Activated effector memory CD4-positive, alpha-beta T cell treated with anti-CD3 and anti-CD28 coated beads, Interleukin-2, amount 50 U/mL, for 16 hours (primary cell): ENCODE measurements around the gene C14orf119.

Experiments
- DNase-seq: peaks from one replicate; pipeline ENCODE4 v3.0.0-alpha.2; 2020

The C14orf119 gene

DNA sequence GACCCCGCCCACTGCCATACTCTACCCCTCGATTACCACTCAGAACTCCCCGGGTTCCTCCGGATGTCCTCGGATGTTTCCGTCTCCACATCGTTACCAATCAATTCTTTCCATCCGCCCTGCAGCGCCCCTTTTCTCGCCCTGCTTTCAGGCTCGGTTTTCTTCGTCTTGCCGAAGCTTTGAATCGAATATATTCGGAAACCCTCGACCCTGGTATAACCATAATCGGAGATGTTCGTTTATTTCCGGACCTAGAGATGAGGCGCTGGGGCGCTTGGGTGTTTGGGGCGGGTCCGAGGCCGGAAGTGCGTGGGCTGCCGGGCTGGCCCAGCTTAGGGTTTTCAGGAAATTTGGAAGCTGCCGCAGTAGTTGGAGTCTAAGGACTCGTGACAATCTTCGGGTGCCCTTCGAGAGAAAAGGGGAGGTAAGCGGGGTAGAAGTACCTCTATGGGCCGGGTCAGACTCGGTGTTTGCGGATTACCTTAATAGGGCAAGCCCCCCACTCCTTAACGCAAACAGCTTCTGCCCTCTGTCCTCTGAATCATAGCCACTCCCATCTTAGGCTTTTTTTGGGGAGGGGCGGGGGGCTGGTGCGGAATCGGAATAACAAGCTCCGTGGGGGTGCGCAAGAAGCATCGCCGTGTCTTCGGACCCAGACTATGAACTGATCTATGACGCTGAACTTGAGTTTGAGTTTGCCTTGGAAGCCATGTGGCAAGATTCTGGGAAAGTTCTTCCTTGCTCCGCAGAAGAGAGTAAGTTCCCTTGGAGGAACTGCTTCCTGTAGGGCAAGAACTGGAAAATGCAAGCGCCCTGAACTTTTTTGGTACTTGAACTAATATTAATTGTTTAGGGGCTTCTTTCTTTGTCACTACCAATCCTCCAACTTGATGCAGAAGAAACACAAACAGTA lies at the start of gene C14orf119:
C14orf119 (plus strand) TSS at position 310 of the 913 bp plus-strand sequence. CDS start 2,154 bp downstream, outside the sequence.
- DNase-seq, result peak; percentile 99

GRCh38 chr14:23047034-23047634 lies 48.2 kb upstream of the C14orf119 start:
- no peak for DNase-seq

DNA sequence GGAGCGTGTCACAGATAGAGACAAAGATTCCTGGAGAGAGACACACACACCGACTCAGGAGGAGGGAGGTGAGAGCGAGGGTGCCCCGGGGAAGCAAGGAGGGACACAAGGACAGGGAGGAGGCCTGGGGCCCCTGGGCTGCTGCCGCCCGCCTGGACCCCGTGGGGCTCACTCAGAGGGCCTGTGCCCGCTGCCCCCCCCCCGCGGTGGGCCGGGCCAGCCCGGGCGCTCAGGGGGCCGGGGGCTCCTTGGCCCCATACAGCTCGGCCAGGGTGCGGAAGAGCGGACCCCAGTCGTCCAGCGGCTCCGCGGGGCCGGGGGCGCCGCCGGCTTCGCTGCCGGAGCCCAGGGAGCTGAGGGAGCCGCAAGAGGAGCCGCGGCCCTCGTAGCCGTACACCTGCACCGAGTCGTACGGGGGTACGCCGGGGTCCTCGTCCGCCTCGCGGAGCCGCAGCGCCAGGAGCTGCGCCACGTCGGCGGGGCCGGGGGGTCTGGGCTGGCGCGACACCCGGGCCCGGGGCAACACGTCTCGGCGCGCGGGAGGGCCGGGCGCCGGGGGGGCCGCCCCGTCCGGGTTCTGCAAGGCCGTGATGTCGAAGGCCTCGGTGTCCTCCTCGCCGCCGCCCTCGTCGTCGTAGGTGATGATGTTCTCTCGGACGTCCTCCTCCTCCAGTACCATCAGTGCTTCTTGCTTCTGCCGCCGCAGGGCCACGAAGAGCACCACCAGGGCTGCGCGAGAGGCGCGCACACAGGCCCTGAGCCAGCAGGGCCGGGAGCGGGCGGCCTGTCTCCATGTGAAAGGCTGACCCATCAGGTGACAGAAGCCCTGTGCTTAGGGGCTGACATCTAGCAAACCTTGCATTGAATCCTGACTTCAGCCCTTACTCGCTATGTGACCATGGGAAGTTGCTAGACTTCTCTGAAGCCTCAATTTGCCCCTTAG lies 47.3 kb upstream of the C14orf119 start:
- no peak for DNase-seq

DNA sequence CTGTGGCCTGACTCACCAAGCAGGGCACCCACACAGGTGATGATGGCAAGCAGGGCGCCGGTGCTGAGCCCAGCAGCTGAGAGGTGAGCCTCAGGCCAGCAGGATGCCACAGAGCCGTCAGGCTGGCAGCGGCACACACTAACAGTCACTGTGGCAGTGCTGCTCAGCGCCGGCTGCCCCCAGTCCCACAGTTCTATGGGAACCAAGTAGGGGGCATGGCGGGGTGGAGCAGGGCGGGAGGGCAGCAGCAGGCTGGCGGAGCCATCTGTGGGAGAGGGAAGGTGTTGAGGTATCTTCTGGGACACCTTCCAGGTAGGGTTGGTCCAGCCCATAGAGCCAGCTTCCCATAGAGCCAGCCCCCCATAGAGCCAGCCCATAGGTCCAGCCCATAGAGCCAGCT lies 46.3 kb upstream of the C14orf119 start:
- DNase-seq, result no peak

DNA sequence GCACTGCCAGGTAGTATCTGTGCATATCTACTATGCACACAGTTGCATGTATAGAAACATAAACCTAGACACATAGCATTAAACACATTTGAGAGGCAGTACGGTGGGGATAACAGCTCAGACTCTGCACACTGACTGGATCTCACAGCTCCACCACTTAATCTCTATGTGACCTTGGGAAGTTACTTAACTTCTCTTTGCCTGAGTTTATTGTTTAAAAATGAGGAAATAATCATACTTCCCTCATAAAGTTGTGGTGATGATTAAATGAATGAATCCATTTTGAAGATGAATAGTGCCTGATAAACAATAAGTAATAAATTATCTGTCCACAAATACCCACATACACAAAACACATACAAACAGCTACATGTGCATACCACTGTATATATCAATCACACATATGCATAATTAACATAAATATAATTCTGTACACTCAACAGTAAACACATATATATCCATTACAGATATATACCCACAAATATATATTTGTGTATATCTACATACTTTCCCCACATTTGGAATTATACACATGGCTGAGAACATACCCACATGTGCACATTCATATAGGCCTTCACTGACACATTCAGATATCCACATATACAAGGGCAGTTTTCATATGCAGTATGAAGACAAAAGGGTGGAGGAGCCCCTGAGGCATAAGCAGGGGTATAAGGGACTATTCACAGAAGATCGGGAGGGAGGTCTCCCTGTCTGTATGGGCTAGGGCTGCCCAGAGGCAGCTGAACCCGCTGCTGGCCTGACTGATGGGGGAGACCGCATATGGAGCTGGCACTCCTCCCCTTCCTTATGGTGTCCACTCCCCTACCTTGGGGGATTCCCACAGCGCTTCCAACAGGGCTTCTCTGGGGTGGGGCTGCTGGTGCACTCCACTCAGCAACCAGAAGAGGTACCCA lies 43.9 kb upstream of the C14orf119 start:
- DNase-seq, result no peak

- DNase-seq, result no peak
Measured at GRCh38 chr14:23052182-23052623, 43.1 kb upstream of the C14orf119 start.

DNA sequence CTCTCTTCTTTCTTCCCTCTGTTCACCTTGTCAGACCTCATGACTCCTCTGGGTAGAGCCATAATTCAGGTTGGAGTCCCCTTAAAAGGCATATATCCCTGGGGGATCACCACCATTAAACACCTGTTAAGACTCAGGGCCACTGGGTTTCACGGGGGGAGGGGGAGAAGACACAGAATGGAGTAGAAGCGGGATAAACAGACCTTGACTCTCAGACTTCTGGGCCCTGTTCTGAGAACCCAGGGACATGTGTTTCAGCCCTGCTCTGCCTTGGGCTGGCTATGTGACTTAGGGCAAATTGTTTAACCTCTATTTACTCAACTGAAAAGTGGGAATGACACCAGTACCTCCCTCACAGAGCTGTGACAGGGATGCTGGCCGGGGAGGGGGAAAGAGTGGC lies 42.6 kb upstream of the C14orf119 start:
- DNase-seq, result no peak

GRCh38 chr14:23053426-23053825 lies 41.9 kb upstream of the C14orf119 start:
- DNase-seq, result no peak

GRCh38 chr14:23054000-23054811 lies 41.1 kb upstream of the C14orf119 start:
- DNase-seq, result peak; percentile 70

- DNase-seq, result no peak
Measured at GRCh38 chr14:23055147-23055550, 40.2 kb upstream of the C14orf119 start.

- no peak for DNase-seq
Measured at GRCh38 chr14:23055621-23056144, 39.6 kb upstream of the C14orf119 start.

DNA sequence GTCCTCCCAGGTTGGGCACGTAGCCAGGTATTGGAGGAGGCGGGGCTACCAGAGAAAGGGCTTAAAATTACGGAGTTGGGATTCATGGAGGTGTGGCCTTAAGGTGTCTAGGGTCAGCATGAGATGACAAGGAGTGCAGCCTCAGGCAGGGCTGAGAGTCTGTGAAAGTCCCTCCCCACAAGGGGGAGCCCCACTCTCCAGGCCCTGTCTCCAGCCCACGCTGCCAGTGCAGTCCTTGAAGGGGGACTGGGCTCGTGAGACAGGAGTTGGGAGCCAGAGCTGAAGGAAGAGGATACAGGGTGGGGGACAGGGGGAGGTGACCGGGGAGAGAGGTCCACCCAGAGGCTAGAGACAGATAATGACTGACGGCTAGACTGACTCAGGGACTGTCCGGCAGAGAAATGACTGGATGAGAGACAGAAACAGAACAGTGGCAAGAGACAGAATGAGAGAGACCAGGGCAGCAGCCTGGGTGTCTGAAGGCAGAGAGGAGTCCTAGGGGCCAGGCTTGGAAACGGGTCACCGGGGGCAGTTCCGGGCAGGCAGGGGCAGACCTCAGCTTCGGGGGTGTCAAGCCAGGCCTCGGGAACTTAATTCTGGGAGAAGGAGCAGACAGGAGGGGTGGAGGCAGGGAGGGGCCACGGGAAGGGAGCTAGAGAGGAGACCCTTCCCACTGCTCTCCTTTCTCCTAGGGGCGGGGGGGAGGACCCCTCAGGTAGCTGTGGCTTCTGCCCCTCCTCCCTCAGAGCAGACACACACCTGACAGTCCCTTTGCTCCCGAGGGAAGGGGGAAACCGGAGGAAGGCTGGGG lies 39.0 kb upstream of the C14orf119 start:
- DNase-seq, result peak; percentile 89

- DNase-seq, result peak; percentile 90
Measured at GRCh38 chr14:23056956-23057756, 38.1 kb upstream of the C14orf119 start, which contains the start of gene CDH24. TSS of gene CDH24 (minus strand) at chr14:23057520. CDS start at chr14:23055733, 1,787 bp downstream.

DNA sequence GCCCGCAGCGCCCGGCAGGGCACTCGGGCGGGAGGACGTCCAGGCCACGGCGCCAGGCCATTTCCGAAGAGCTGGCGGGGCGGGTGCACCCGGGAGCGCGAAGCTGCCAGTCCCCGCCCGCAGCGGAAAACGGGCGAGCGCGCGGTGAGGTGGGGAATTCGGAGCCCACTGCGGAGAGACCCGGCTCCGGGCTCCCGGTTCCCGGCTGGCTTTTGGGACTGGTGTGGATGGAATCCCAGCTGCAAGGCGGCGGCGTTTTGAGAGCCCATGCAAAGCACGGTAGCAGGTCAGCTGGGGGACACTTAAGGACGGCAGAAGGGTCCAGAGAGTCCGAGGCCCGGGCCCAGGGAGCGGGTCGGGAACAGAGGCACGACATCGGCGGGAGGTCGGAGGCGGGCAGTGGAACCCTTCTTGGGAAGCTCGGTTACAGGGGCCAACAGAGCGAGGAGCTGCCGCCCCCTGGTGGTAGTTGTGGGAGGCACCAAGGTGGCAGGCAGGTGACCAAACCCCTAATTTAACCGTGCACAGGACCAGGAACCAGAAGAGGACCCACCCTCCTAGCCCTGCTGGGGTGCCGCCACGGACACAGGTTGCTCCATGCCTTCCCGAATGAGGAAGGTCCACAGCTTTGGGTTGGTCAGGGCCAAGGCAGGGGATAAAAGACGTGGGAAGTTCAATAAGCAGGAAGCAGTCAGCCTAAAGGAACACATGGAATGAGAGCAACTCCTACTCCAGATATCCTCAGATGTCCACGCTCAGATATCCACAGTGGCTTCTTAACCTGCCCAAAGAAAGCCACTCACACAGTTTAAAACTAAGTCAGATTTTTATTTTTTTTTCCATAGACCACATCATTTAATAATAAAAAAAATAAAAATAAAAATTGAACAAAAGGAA lies 37.3 kb upstream of the C14orf119 start:
- peak; percentile 95 for DNase-seq

GRCh38 chr14:23058654-23059504 lies 36.4 kb upstream of the C14orf119 start:
- DNase-seq, result peak; percentile 57

DNA sequence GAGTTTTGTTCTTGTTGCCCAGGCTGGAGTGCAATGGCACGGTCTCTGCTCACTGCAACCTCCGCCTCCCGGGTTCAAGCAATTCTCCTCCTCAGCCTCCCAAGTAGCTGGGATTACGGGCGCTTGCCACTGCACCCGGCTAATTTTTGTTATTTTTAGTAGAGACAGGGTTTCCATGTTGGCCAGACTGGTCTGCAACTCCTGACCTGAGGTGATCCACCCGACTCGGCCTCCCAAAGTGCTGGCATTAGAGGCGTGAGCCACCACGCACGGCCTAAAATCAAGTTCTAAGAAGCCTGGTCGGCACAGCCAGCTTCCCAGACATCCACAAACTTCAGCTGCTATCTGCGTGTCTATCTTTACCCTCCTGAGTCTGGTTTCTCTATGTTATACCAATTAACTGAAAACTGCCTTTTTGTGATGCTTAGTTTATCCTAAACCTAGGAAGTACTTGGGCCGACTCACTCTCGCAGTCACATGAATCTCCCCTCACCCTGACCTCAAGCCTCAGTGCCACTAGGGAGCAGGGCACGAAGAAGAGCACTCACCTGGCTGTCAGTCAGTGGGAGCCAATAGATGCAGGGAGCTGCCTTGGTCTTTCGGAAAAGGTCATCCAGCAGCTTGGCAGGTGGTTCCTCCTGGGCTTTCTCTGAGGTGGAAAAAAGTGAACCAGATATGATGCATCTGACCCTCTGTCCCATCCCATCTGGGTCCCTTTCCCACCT lies 34.6 kb upstream of the C14orf119 start:
- DNase-seq, result peak; percentile 37
